ENCODE results near the gene ZNF219. TPM values are rescaled to one million over a fixed set of nuclear protein-coding genes. Genes with fewer than 3 reads are reported as not detected.

ZNF219 gene
- total and polyA plus RNA-seq, 2 of the 13 experiments (the other 11 are each of a cell fraction or from before 2014, with no cell fraction given): 34.5 to 36.6 TPM

GRCh38 chr14:21090194-21090939 is 8.1 kb downstream of the ZNF219 start (continued):
- TF ChIP-seq LCORL (IDR thresholded peaks at IDR 0.05): no peak
- TF ChIP-seq LCORL (CRISPR knock-in tag; IDR thresholded peaks at IDR 0.05): 0 out of 2 replicates have a peak, but pooled peaks have one; percentile 11
- no peak for TF ChIP-seq RORA (CRISPR knock-in tag; IDR thresholded peaks at IDR 0.05)
- TF ChIP-seq EED (CRISPR knock-in tag; IDR thresholded peaks at IDR 0.05): no peak
- TF ChIP-seq FOXA1 (IDR thresholded peaks at IDR 0.05): no peak
- TF ChIP-seq FOXA1 (CRISPR knock-in tag; IDR thresholded peaks at IDR 0.05): 0 out of 2 replicates have a peak, but pooled peaks have one; percentile 14
- no peak for TF ChIP-seq MED1 (CRISPR knock-in tag; IDR thresholded peaks at IDR 0.05)
- TF ChIP-seq KLF9 (CRISPR knock-in tag; IDR thresholded peaks at IDR 0.05; ENCODE audit: low read depth): no peak
- TF ChIP-seq POLR2G (IDR thresholded peaks at IDR 0.05; ENCODE audit: low read depth, low read length): peak; percentile 46
- TF ChIP-seq ZNF260 (CRISPR knock-in tag; IDR thresholded peaks at IDR 0.05; ENCODE audit: borderline replicate concordance, low read depth): no peak
- no peak for TF ChIP-seq ZNF766 (CRISPR knock-in tag; IDR thresholded peaks at IDR 0.05; ENCODE audit: borderline replicate concordance)
- TF ChIP-seq, protein P1, sequence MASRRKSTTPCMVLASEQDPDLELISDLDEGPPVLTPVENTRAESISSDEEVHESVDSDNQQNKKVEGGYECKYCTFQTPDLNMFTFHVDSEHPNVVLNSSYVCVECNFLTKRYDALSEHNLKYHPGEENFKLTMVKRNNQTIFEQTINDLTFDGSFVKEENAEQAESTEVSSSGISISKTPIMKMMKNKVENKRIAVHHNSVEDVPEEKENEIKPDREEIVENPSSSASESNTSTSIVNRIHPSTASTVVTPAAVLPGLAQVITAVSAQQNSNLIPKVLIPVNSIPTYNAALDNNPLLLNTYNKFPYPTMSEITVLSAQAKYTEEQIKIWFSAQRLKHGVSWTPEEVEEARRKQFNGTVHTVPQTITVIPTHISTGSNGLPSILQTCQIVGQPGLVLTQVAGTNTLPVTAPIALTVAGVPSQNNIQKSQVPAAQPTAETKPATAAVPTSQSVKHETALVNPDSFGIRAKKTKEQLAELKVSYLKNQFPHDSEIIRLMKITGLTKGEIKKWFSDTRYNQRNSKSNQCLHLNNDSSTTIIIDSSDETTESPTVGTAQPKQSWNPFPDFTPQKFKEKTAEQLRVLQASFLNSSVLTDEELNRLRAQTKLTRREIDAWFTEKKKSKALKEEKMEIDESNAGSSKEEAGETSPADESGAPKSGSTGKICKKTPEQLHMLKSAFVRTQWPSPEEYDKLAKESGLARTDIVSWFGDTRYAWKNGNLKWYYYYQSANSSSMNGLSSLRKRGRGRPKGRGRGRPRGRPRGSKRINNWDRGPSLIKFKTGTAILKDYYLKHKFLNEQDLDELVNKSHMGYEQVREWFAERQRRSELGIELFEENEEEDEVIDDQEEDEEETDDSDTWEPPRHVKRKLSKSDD (CRISPR knock-in tag; IDR thresholded peaks at IDR 0.05; ENCODE audit: low read depth): 0 out of 2 replicates have a peak, but pooled peaks have one; percentile 29
- TF ChIP-seq ZNF331 (CRISPR knock-in tag; IDR thresholded peaks at IDR 0.05): no peak
- TF ChIP-seq CCAR2 (optimal IDR thresholded peaks at IDR 0.05; ENCODE audit: low read depth, low read length): no peak
- TF ChIP-seq FOXO4 (CRISPR knock-in tag; conservative IDR thresholded peaks at IDR 0.05): peak; percentile 89; the same call in 1 of the 2 replicates
- no peak for TF ChIP-seq ZNF746 (CRISPR knock-in tag; IDR thresholded peaks at IDR 0.05)
- TF ChIP-seq TAF15 (IDR thresholded peaks at IDR 0.05; ENCODE audit: low read depth, low read length, poor library complexity, severe bottlenecking): no peak
- TF ChIP-seq SRSF9 (IDR thresholded peaks at IDR 0.05; ENCODE audit: borderline replicate concordance, insufficient read depth, low read depth, low read length, poor library complexity, severe bottlenecking): no peak
- TF ChIP-seq, protein P2, sequence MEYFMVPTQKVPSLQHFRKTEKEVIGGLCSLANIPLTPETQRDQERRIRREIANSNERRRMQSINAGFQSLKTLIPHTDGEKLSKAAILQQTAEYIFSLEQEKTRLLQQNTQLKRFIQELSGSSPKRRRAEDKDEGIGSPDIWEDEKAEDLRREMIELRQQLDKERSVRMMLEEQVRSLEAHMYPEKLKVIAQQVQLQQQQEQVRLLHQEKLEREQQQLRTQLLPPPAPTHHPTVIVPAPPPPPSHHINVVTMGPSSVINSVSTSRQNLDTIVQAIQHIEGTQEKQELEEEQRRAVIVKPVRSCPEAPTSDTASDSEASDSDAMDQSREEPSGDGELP (IDR thresholded peaks at IDR 0.05; ENCODE audit: borderline replicate concordance, low read depth): no peak
- TF ChIP-seq ZNF7 (CRISPR knock-in tag; IDR thresholded peaks at IDR 0.05): no peak
- TF ChIP-seq ZC3H4 (CRISPR knock-in tag; IDR thresholded peaks at IDR 0.05; ENCODE audit: borderline replicate concordance): no peak
- no peak for TF ChIP-seq ZNF432 (CRISPR knock-in tag; IDR thresholded peaks at IDR 0.05; ENCODE audit: borderline replicate concordance)
- 0 out of 2 replicates have a peak, but pooled peaks have one; percentile 67 for TF ChIP-seq EEA1 (CRISPR knock-in tag; IDR thresholded peaks at IDR 0.05; ENCODE audit: borderline replicate concordance)
- TF ChIP-seq ZMYM3 (CRISPR knock-in tag; IDR thresholded peaks at IDR 0.05): no peak
- TF ChIP-seq HOXD1 (CRISPR knock-in tag; IDR thresholded peaks at IDR 0.05): no peak
- TF ChIP-seq ATAD3A (CRISPR knock-in tag; IDR thresholded peaks at IDR 0.05): no peak
- peak; percentile 25; the same call in 1 of the 2 replicates for TF ChIP-seq ATF7-NPFF (CRISPR knock-in tag; IDR thresholded peaks at IDR 0.05; ENCODE audit: low read depth)
- TF ChIP-seq ESRRA (CRISPR knock-in tag; IDR thresholded peaks at IDR 0.05; ENCODE audit: low read depth): no peak

Data from HepG2 (cell line).